ENCODE measurements around the gene ELOA2. TPM values are rescaled to one million over a fixed set of nuclear protein-coding genes. Genes with fewer than 3 reads are reported as not detected.
"Not testable (repeated sequence)": the region's sequence is repeated elsewhere in the genome, so short reads cannot be mapped to it uniquely, and the experiment has no call there.

Gene ELOA2
- total RNA-seq, 1 donor from 2014 or later, result not detected

GRCh38 chr18:47040982-47041381 is 5.6 kb upstream of the ELOA2 start:
- Histone ChIP-seq H3K9me3 (ENCODE audit: control insufficient read depth in 3 of 3, low read length in 3 of 3) (no peaks in the 10 kb centered on the region), H3K27me3 (ENCODE audit: control insufficient read depth in 3 of 3, insufficient read depth in 3 of 3, low read length in 3 of 3) (no peaks in the 10 kb centered on the region), H3K4me3 (ENCODE audit: low read length in 3 of 3) (no peak overlapping the region), H3K9ac (ENCODE audit: low read depth in 1 of 3, low read length in 3 of 3) (no peak overlapping the region), H3K27ac (ENCODE audit: low read depth, low read length) (no peak overlapping the region), H3K4me1 (ENCODE audit: control insufficient read depth in 3 of 3, insufficient read depth in 3 of 3, low read length in 3 of 3) (no peaks in the 10 kb centered on the region), H3K36me3 (ENCODE audit: control insufficient read depth in 3 of 3, insufficient read depth in 3 of 3, low read length in 3 of 3) (no peaks in the 10 kb centered on the region)

GRCh38 chr18:47036927-47037578 is 1.6 kb upstream of the ELOA2 start:
- Histone ChIP-seq H3K4me1 (ENCODE audit: control insufficient read depth in 3 of 3, insufficient read depth in 3 of 3, low read length in 3 of 3) (no peaks in the 10 kb centered on the region), H3K4me3 (ENCODE audit: low read length in 3 of 3) (no peak overlapping the region), H3K27ac (ENCODE audit: low read depth, low read length) (no peak overlapping the region), H3K9me3 (ENCODE audit: control insufficient read depth in 3 of 3, low read length in 3 of 3) (peaks cover 0 to 3% (median 0%) of the 10 kb centered on the region in 3 donors), H3K9ac (ENCODE audit: low read depth in 1 of 3, low read length in 3 of 3) (no peak overlapping the region), H3K27me3 (ENCODE audit: control insufficient read depth in 3 of 3, insufficient read depth in 3 of 3, low read length in 3 of 3) (no peaks in the 10 kb centered on the region), H3K36me3 (ENCODE audit: control insufficient read depth in 3 of 3, insufficient read depth in 3 of 3, low read length in 3 of 3) (no peaks in the 10 kb centered on the region)

GRCh38 chr18:47036298-47036874 is 965 bp upstream of the ELOA2 start:
- Histone ChIP-seq H3K9ac (ENCODE audit: low read depth in 1 of 3, low read length in 3 of 3) (no peak overlapping the region), H3K27ac (ENCODE audit: low read depth, low read length) (no peak overlapping the region), H3K9me3 (ENCODE audit: control insufficient read depth in 3 of 3, low read length in 3 of 3) (peaks cover 0 to 3% (median 0%) of the 10 kb centered on the region in 3 donors), H3K36me3 (ENCODE audit: control insufficient read depth in 3 of 3, insufficient read depth in 3 of 3, low read length in 3 of 3) (no peaks in the 10 kb centered on the region), H3K4me1 (ENCODE audit: control insufficient read depth in 3 of 3, insufficient read depth in 3 of 3, low read length in 3 of 3) (no peaks in the 10 kb centered on the region), H3K4me3 (ENCODE audit: low read length in 3 of 3) (no peak overlapping the region), H3K27me3 (ENCODE audit: control insufficient read depth in 3 of 3, insufficient read depth in 3 of 3, low read length in 3 of 3) (no peaks in the 10 kb centered on the region)

DNA sequence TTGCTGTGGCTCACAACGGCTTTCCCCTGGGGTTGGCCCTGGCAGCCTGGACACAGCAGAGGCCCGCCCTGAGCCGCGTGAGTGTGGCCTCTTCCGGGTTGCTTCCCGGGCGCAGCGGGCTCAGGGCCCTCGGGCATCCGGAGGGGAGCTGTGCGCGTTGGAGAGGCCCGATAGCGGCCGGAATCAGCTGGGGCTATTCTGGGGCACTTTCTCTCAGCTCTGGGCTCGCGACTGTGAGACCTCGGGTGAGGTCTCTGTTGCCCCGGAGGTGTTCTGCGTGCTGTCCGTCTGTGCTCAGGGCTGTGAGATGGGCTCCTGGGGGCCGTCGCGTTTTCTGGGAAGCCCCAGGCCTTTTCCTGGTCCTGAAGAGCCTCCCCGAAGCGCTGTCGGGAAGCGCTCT is 830 bp downstream of the ELOA2 start:
- not testable (repeated sequence) for H3K27me3 ChIP-seq (ENCODE audit: control insufficient read depth in 3 of 3, insufficient read depth in 3 of 3, low read length in 3 of 3)

GRCh38 chr18:47032945-47033344 is 2.5 kb downstream of the ELOA2 start:
- no peaks in the 10 kb centered on the region for H3K36me3 ChIP-seq (ENCODE audit: control insufficient read depth in 3 of 3, insufficient read depth in 3 of 3, low read length in 3 of 3)
- no peak overlapping the region for H3K27ac ChIP-seq (ENCODE audit: low read depth, low read length)
- H3K9me3 ChIP-seq (ENCODE audit: control insufficient read depth in 3 of 3, low read length in 3 of 3), result peaks cover 0 to 3% (median 0%) of the 10 kb centered on the region in 3 donors
- no peaks in the 10 kb centered on the region for H3K4me1 ChIP-seq (ENCODE audit: control insufficient read depth in 3 of 3, insufficient read depth in 3 of 3, low read length in 3 of 3)
- H3K4me3 ChIP-seq (ENCODE audit: low read length in 3 of 3), result no peak overlapping the region
- H3K27me3 ChIP-seq (ENCODE audit: control insufficient read depth in 3 of 3, insufficient read depth in 3 of 3, low read length in 3 of 3), result no peaks in the 10 kb centered on the region
- no peak overlapping the region for H3K9ac ChIP-seq (ENCODE audit: low read depth in 1 of 3, low read length in 3 of 3)

More for the DNA sequence above, 830 bp downstream of the ELOA2 start:
- H3K36me3 ChIP-seq (ENCODE audit: control insufficient read depth in 3 of 3, insufficient read depth in 3 of 3, low read length in 3 of 3); H3K9me3 ChIP-seq (ENCODE audit: control insufficient read depth in 3 of 3, low read length in 3 of 3); H3K27ac ChIP-seq (ENCODE audit: low read depth, low read length); H3K4me3 ChIP-seq (ENCODE audit: low read length in 3 of 3); H3K9ac ChIP-seq (ENCODE audit: low read depth in 1 of 3, low read length in 3 of 3); H3K4me1 ChIP-seq (ENCODE audit: control insufficient read depth in 3 of 3, insufficient read depth in 3 of 3, low read length in 3 of 3): not testable (repeated sequence)

GRCh38 chr18:47030887-47031286 is 4.5 kb downstream of the ELOA2 start:
- H3K9ac ChIP-seq (ENCODE audit: low read depth in 1 of 3, low read length in 3 of 3); H3K4me3 ChIP-seq (ENCODE audit: low read length in 3 of 3); H3K9me3 ChIP-seq (ENCODE audit: control insufficient read depth in 3 of 3, low read length in 3 of 3); H3K36me3 ChIP-seq (ENCODE audit: control insufficient read depth in 3 of 3, insufficient read depth in 3 of 3, low read length in 3 of 3); H3K27ac ChIP-seq (ENCODE audit: low read depth, low read length); H3K27me3 ChIP-seq (ENCODE audit: control insufficient read depth in 3 of 3, insufficient read depth in 3 of 3, low read length in 3 of 3); H3K4me1 ChIP-seq (ENCODE audit: control insufficient read depth in 3 of 3, insufficient read depth in 3 of 3, low read length in 3 of 3): not testable (repeated sequence)

DNA sequence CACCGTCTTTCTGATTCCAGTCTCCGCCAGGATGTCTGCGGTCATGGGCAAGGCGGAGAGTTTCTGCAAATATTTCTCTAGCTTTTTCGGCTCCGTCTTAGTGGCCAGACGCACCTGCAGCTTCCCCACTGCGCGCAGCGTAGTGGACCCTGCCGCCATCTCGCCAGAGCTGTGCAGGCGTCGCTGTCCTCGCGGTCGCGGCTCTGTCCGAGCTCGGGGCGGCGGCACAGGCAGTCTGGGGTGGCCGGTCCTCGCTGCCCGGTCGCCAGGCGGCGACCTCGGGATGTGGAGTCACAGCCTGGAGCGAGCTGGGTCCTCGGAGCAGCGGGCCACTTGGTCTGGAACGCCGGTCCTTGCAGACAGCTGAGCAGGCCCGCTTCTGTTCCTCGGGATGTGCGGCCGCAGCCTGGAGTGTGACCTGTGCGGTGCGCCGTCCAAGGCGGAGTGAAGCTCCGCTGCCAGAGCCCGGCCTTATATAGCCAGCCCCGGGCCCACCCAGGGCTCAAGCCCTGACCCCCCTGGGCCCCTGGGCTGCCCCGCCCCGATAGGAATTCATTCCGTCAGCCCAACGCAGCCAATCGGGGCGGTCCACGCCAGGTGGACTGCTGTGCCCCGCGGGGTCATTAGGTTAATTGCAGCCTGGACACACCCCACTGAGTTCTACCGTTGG is 5.6 kb downstream of the ELOA2 start:
- not testable (repeated sequence) for H3K27me3 ChIP-seq (ENCODE audit: control insufficient read depth in 3 of 3, insufficient read depth in 3 of 3, low read length in 3 of 3); H3K9ac ChIP-seq (ENCODE audit: low read depth in 1 of 3, low read length in 3 of 3); H3K4me3 ChIP-seq (ENCODE audit: low read length in 3 of 3); H3K27ac ChIP-seq (ENCODE audit: low read depth, low read length); H3K9me3 ChIP-seq (ENCODE audit: control insufficient read depth in 3 of 3, low read length in 3 of 3); H3K36me3 ChIP-seq (ENCODE audit: control insufficient read depth in 3 of 3, insufficient read depth in 3 of 3, low read length in 3 of 3); H3K4me1 ChIP-seq (ENCODE audit: control insufficient read depth in 3 of 3, insufficient read depth in 3 of 3, low read length in 3 of 3)

- H3K27ac ChIP-seq (ENCODE audit: low read depth, low read length); H3K4me3 ChIP-seq (ENCODE audit: low read length in 3 of 3); H3K36me3 ChIP-seq (ENCODE audit: control insufficient read depth in 3 of 3, insufficient read depth in 3 of 3, low read length in 3 of 3); H3K9me3 ChIP-seq (ENCODE audit: control insufficient read depth in 3 of 3, low read length in 3 of 3); H3K9ac ChIP-seq (ENCODE audit: low read depth in 1 of 3, low read length in 3 of 3); H3K4me1 ChIP-seq (ENCODE audit: control insufficient read depth in 3 of 3, insufficient read depth in 3 of 3, low read length in 3 of 3); H3K27me3 ChIP-seq (ENCODE audit: control insufficient read depth in 3 of 3, insufficient read depth in 3 of 3, low read length in 3 of 3): not testable (repeated sequence)
These were observed 6.7 kb downstream of the ELOA2 start for GRCh38 chr18:47028738-47029137.

DNA sequence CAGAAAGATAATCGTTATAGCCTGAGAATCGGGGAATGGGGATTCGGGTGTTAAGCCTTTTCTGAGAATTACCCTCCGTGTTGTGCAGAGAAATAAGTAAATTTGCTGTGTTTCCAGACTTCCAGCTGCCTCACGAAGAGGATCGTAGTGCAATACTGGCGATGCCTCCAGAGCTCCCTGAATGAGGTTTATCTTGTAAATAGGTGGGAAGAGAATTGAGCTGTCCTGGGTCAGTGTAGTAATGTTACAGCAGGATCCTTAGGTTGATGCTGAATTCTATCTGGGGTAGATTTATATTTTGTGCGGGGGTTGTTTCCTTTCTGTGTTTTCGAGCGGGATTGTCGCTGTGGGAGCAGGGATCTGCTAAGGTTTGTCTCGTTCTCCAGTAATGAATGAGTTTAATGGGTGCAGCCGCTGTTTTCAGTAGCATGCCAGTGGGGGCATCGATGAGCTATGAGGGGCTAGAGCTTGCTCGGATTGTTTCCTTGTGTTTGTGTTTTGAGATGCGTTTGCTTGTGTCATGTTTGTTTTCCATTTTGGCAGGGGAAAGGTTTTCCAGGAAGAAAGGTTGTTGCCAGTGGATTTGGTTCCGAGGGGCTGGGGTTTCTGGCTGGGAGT is 9.8 kb downstream of the ELOA2 start:
- not testable (repeated sequence) for H3K9ac ChIP-seq (ENCODE audit: low read depth in 1 of 3, low read length in 3 of 3); H3K27me3 ChIP-seq (ENCODE audit: control insufficient read depth in 3 of 3, insufficient read depth in 3 of 3, low read length in 3 of 3); H3K36me3 ChIP-seq (ENCODE audit: control insufficient read depth in 3 of 3, insufficient read depth in 3 of 3, low read length in 3 of 3); H3K9me3 ChIP-seq (ENCODE audit: control insufficient read depth in 3 of 3, low read length in 3 of 3); H3K4me3 ChIP-seq (ENCODE audit: low read length in 3 of 3); H3K27ac ChIP-seq (ENCODE audit: low read depth, low read length); H3K4me1 ChIP-seq (ENCODE audit: control insufficient read depth in 3 of 3, insufficient read depth in 3 of 3, low read length in 3 of 3)

GRCh38 chr18:47023769-47024465 is 11.5 kb downstream of the ELOA2 start:
- H3K4me3 ChIP-seq (ENCODE audit: low read length in 3 of 3); H3K27me3 ChIP-seq (ENCODE audit: control insufficient read depth in 3 of 3, insufficient read depth in 3 of 3, low read length in 3 of 3); H3K4me1 ChIP-seq (ENCODE audit: control insufficient read depth in 3 of 3, insufficient read depth in 3 of 3, low read length in 3 of 3); H3K9me3 ChIP-seq (ENCODE audit: control insufficient read depth in 3 of 3, low read length in 3 of 3); H3K36me3 ChIP-seq (ENCODE audit: control insufficient read depth in 3 of 3, insufficient read depth in 3 of 3, low read length in 3 of 3); H3K27ac ChIP-seq (ENCODE audit: low read depth, low read length); H3K9ac ChIP-seq (ENCODE audit: low read depth in 1 of 3, low read length in 3 of 3): not testable (repeated sequence)
